Liver (tissue), 3 donors: ENCODE results near the gene NLRP6.

Source experiments
- ATF3 ChIP-seq: IDR thresholded peaks from 2 replicates; pipeline ENCODE4 v1.6.1; 2016; ENCODE audit warnings: antibody characterized with exemption
- CTCF ChIP-seq: fragments of 150-350 bp; IDR thresholded peaks from 2 replicates; pipeline ENCODE4 v1.5.1; 2017; ENCODE audit warnings: improper control_type of control experiment, low read depth, low read length; ENCODE audit not compliant: missing input control
- FOXA1 ChIP-seq: IDR thresholded peaks from 2 replicates; pipeline ENCODE4 v1.6.1; 2016; ENCODE audit warnings: antibody characterized with exemption
- GABPA ChIP-seq, 2 donors: IDR thresholded peaks in 1 of 2; conservative IDR thresholded peaks in 1 of 2; 2 replicates each; pipeline ENCODE4 v1.6.1; 2016; ENCODE audit warnings: antibody characterized with exemption in 2 of 2, mild to moderate bottlenecking in 1 of 2, moderate library complexity in 1 of 2
- RAD21 ChIP-seq, 2 donors: IDR thresholded peaks; 2 replicates each; pipeline ENCODE4 v1.6.1; 2016; ENCODE audit warnings: antibody characterized with exemption in 2 of 2, mild to moderate bottlenecking in 2 of 2
- REST ChIP-seq: IDR thresholded peaks from 2 replicates; pipeline ENCODE4 v1.6.1; 2016; ENCODE audit warnings: antibody characterized with exemption, mild to moderate bottlenecking
- SP1 ChIP-seq: IDR thresholded peaks from 2 replicates; pipeline ENCODE4 v1.6.1; 2018; ENCODE audit warnings: antibody characterized with exemption, mild to moderate bottlenecking
- donor health status: healthy.
- donor health status: healthy.

- no peak for TF ChIP-seq CTCF
- no peak for TF ChIP-seq RAD21 (IDR thresholded peaks at IDR 0.05)
- TF ChIP-seq SP1 = no peak
- TF ChIP-seq REST = no peak
- no peak for TF ChIP-seq FOXA1
- no peak for TF ChIP-seq ATF3
- no peak for TF ChIP-seq GABPA (IDR thresholded peaks at IDR 0.05 in 1 of 2, conservative IDR thresholded peaks at IDR 0.05 in 1 of 2)
Measured at GRCh38 chr11:293271-293851, 15.2 kb downstream of the NLRP6 start.
